HL-60 (cell line): ENCODE measurements around the gene KCNJ12.

Experiments used
- DNase-seq, 2 experiments: peaks; one replicate each; pipeline ENCODE4 v3.0.0-alpha.2; 2010 to 2020; ENCODE audit warnings: low read depth in 1 of 2, low spot score in 1 of 2
- H3K27ac ChIP-seq: fragments of 250-450 bp; sonication (Bioruptor Pico); replicated peaks from 2 replicates; pipeline ENCODE4 v1.5.1; 2020; ENCODE audit warnings: mild to moderate bottlenecking, moderate library complexity
- H3K27me3 ChIP-seq: fragments of 250-450 bp; sonication (Bioruptor Pico); 2 replicates; pipeline ENCODE4 v1.5.1; 2021; ENCODE audit warnings: mild to moderate bottlenecking, moderate library complexity; ENCODE audit not compliant: insufficient read depth, poor library complexity, severe bottlenecking
- H3K4me3 ChIP-seq: replicated peaks from 2 replicates; pipeline ENCODE4 v1.5.1; 2011; ENCODE audit warnings: mild to moderate bottlenecking, control low read depth, low read length; ENCODE audit not compliant: insufficient read depth
- GABPA ChIP-seq: IDR thresholded peaks from 2 replicates; pipeline ENCODE4 v1.6.1; 2012; ENCODE audit warnings: low read depth
- POLR2AphosphoS5 ChIP-seq: IDR thresholded peaks from 2 replicates; pipeline ENCODE4 v1.6.1; 2012; ENCODE audit warnings: low read depth
- SPI1 ChIP-seq: IDR thresholded peaks from 2 replicates; pipeline ENCODE4 v1.6.1; 2012; ENCODE audit warnings: low read depth, mild to moderate bottlenecking, borderline replicate concordance
- TF ChIP-seq, protein P1 (sequence below): IDR thresholded peaks from 2 replicates; pipeline ENCODE4 v1.6.1; 2012; ENCODE audit warnings: low read depth; ENCODE audit not compliant: insufficient replicate concordance
- TF ChIP-seq, protein P2 (sequence below): IDR thresholded peaks from one replicate; pipeline ENCODE4 v1.5.1; 2011; ENCODE audit warnings: low read length, control low read depth, inconsistent platforms; ENCODE audit not compliant: insufficient read depth

Gene KCNJ12

DNA sequence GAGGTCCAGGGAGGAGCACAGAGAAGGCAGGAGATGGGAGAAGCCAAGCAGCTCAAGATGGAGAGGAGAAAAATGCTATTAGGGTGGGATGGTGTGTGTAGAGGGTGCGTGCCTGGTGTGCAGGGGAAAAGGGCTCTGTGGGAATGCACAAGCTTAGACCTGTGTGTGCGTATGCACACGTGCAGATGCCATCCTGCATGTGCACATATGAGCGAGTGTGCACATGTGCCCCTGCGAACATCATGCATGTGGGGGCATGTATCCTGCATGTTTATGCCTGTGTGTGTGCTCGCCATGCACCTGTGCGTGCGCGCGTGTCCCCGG is 438 bp upstream of the KCNJ12 start:
- DNase-seq: no peak
- H3K27ac ChIP-seq: no peak overlapping the region
- TF ChIP-seq GABPA: no peak
- TF ChIP-seq, protein P1, sequence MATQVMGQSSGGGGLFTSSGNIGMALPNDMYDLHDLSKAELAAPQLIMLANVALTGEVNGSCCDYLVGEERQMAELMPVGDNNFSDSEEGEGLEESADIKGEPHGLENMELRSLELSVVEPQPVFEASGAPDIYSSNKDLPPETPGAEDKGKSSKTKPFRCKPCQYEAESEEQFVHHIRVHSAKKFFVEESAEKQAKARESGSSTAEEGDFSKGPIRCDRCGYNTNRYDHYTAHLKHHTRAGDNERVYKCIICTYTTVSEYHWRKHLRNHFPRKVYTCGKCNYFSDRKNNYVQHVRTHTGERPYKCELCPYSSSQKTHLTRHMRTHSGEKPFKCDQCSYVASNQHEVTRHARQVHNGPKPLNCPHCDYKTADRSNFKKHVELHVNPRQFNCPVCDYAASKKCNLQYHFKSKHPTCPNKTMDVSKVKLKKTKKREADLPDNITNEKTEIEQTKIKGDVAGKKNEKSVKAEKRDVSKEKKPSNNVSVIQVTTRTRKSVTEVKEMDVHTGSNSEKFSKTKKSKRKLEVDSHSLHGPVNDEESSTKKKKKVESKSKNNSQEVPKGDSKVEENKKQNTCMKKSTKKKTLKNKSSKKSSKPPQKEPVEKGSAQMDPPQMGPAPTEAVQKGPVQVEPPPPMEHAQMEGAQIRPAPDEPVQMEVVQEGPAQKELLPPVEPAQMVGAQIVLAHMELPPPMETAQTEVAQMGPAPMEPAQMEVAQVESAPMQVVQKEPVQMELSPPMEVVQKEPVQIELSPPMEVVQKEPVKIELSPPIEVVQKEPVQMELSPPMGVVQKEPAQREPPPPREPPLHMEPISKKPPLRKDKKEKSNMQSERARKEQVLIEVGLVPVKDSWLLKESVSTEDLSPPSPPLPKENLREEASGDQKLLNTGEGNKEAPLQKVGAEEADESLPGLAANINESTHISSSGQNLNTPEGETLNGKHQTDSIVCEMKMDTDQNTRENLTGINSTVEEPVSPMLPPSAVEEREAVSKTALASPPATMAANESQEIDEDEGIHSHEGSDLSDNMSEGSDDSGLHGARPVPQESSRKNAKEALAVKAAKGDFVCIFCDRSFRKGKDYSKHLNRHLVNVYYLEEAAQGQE: no peak
- no peak for TF ChIP-seq SPI1
- TF ChIP-seq, protein P2, sequence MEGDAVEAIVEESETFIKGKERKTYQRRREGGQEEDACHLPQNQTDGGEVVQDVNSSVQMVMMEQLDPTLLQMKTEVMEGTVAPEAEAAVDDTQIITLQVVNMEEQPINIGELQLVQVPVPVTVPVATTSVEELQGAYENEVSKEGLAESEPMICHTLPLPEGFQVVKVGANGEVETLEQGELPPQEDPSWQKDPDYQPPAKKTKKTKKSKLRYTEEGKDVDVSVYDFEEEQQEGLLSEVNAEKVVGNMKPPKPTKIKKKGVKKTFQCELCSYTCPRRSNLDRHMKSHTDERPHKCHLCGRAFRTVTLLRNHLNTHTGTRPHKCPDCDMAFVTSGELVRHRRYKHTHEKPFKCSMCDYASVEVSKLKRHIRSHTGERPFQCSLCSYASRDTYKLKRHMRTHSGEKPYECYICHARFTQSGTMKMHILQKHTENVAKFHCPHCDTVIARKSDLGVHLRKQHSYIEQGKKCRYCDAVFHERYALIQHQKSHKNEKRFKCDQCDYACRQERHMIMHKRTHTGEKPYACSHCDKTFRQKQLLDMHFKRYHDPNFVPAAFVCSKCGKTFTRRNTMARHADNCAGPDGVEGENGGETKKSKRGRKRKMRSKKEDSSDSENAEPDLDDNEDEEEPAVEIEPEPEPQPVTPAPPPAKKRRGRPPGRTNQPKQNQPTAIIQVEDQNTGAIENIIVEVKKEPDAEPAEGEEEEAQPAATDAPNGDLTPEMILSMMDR: no peak
- no peak for TF ChIP-seq POLR2AphosphoS5
- peaks cover 23% of the 10 kb centered on the region for H3K27me3 ChIP-seq
- H3K4me3 ChIP-seq: no peak overlapping the region

- Histone ChIP-seq H3K4me3 (no peak overlapping the region), H3K27me3 (peaks cover 23% of the 10 kb centered on the region), H3K27ac (no peak overlapping the region)
- TF ChIP-seq POLR2AphosphoS5 (no peak), SPI1 (no peak), GABPA (no peak)
- TF ChIP-seq, protein P2: no peak
- TF ChIP-seq, protein P1: no peak
- DNase-seq: peak in 1 of 2 experiments; percentile 3
Observed at GRCh38 chr17:21376759-21377690, 868 bp downstream of the KCNJ12 start.

DNA sequence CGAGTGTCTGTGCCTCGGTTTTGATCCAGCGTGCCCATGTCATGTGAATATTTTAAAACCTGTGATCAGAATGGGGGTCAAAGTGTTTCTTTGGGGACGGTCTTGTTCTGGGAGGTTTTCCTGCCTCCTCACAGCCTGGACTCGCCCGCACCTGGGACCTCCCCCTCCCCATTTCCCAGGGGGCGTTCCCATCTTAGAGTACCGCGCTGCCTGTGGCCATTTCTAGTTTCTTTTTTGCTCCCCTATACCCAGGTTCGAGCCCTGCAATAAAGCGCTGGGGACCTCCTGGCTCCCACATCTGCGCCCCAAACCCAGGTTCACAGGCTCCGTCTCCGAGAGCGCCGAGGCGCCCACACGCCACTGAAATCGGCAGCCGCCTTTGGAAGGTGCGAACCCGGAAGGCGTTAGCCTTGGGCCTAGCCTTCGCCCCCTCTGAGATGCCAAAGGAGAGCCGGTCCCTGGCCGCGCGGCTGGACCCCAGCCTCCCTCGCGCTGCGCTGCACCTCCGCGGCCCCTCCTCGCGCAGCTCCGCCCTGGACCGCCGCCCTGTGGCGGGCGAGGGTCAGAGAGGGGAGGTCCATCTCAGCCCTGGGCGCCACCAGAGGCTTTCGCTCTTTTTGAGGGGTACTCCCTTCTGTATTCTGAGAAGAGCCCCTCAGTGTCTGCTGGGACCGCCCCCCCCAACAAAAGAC is 1.7 kb downstream of the KCNJ12 start:
- Histone ChIP-seq H3K27me3 (peaks cover 23% of the 10 kb centered on the region), H3K4me3 (no peak overlapping the region), H3K27ac (no peak overlapping the region)
- TF ChIP-seq, protein P1: no peak
- TF ChIP-seq GABPA: no peak
- no peak for TF ChIP-seq POLR2AphosphoS5
- TF ChIP-seq, protein P2: no peak
- no peak for TF ChIP-seq SPI1
- no peak for DNase-seq
